Measurements from ENCODE around the gene EFNA5. TPM values are rescaled to one million over a fixed set of nuclear protein-coding genes. Genes with fewer than 3 reads are reported as not detected.
A peak's percentile ranks its signal among the peaks of the same experiment; 100 is the strongest.
"Not testable (repeated sequence)": the region's sequence is repeated elsewhere in the genome, so short reads cannot be mapped to it uniquely, and the experiment has no call there.

EFNA5 gene
- polyA plus RNA-seq, 1 donor: 6.1 TPM

- no peak overlapping the region for H3K4me3 ChIP-seq (ENCODE audit: low read length)
- WGBS (ENCODE audit: insufficient coverage, low lambda C conversion rate): no CpG with 5 or more reads among the region's 3 CpGs
- H3K9me3 ChIP-seq (ENCODE audit: control insufficient read depth, low read depth, low read length): no peaks in the 10 kb centered on the region
- no peak overlapping the region for H3K27ac ChIP-seq (ENCODE audit: low read length)
- DNase-seq: no peak
- H3K27me3 ChIP-seq (ENCODE audit: control insufficient read depth, insufficient read depth, low read length): no peaks in the 10 kb centered on the region
- no peaks in the 10 kb centered on the region for H3K36me3 ChIP-seq (ENCODE audit: control insufficient read depth, insufficient read depth, low read length)
- H3K4me1 ChIP-seq (ENCODE audit: control insufficient read depth, insufficient read depth, low read length): no peaks in the 10 kb centered on the region
These were observed 307.0 kb downstream of the EFNA5 start for GRCh38 chr5:107363768-107364167.

- H3K4me1 ChIP-seq (ENCODE audit: control insufficient read depth, insufficient read depth, low read length): no peaks in the 10 kb centered on the region
- H3K4me3 ChIP-seq (ENCODE audit: low read length): no peak overlapping the region
- H3K27me3 ChIP-seq (ENCODE audit: control insufficient read depth, insufficient read depth, low read length): no peaks in the 10 kb centered on the region
- H3K9me3 ChIP-seq (ENCODE audit: control insufficient read depth, low read depth, low read length): no peaks in the 10 kb centered on the region
- DNase-seq: peak in 1 of 2 donors; percentile 37
- no peak overlapping the region for H3K27ac ChIP-seq (ENCODE audit: low read length)
- WGBS (ENCODE audit: insufficient coverage, low lambda C conversion rate): 40% methylated on average over 1 of the region's 4 CpGs
- no peaks in the 10 kb centered on the region for H3K36me3 ChIP-seq (ENCODE audit: control insufficient read depth, insufficient read depth, low read length)
These were observed 308.8 kb downstream of the EFNA5 start for GRCh38 chr5:107361945-107362344.

- Histone ChIP-seq H3K9me3 (ENCODE audit: control insufficient read depth, low read depth, low read length) (no peaks in the 10 kb centered on the region), H3K4me1 (ENCODE audit: control insufficient read depth, insufficient read depth, low read length) (no peaks in the 10 kb centered on the region), H3K4me3 (ENCODE audit: low read length) (no peak overlapping the region), H3K27me3 (ENCODE audit: control insufficient read depth, insufficient read depth, low read length) (no peaks in the 10 kb centered on the region), H3K27ac (ENCODE audit: low read length) (no peak overlapping the region), H3K36me3 (ENCODE audit: control insufficient read depth, insufficient read depth, low read length) (no peaks in the 10 kb centered on the region)
- DNase-seq: no peak
- no CpG with 5 or more reads among the region's 2 CpGs for WGBS (ENCODE audit: insufficient coverage, low lambda C conversion rate)
These were observed 310.9 kb downstream of the EFNA5 start for GRCh38 chr5:107359916-107360234.

- Histone ChIP-seq H3K27ac (ENCODE audit: low read length) (no peak overlapping the region), H3K4me3 (ENCODE audit: low read length) (no peak overlapping the region), H3K4me1 (ENCODE audit: control insufficient read depth, insufficient read depth, low read length) (no peaks in the 10 kb centered on the region), H3K36me3 (ENCODE audit: control insufficient read depth, insufficient read depth, low read length) (no peaks in the 10 kb centered on the region), H3K9me3 (ENCODE audit: control insufficient read depth, low read depth, low read length) (no peaks in the 10 kb centered on the region), H3K27me3 (ENCODE audit: control insufficient read depth, insufficient read depth, low read length) (no peaks in the 10 kb centered on the region)
- WGBS (ENCODE audit: insufficient coverage, low lambda C conversion rate): no CpG with 5 or more reads among the region's 6 CpGs
- no peak for DNase-seq
These were observed 311.5 kb downstream of the EFNA5 start for GRCh38 chr5:107359033-107359915.

- DNase-seq: no peak
- Histone ChIP-seq H3K36me3 (ENCODE audit: control insufficient read depth, insufficient read depth, low read length) (no peaks in the 10 kb centered on the region), H3K27ac (ENCODE audit: low read length) (no peak overlapping the region), H3K9me3 (ENCODE audit: control insufficient read depth, low read depth, low read length) (peaks cover 3% of the 10 kb centered on the region), H3K4me1 (ENCODE audit: control insufficient read depth, insufficient read depth, low read length) (no peaks in the 10 kb centered on the region), H3K4me3 (ENCODE audit: low read length) (no peak overlapping the region), H3K27me3 (ENCODE audit: control insufficient read depth, insufficient read depth, low read length) (no peaks in the 10 kb centered on the region)
- 83% methylated on average over 1 of the region's 2 CpGs for WGBS (ENCODE audit: insufficient coverage, low lambda C conversion rate)
These were observed 313.8 kb downstream of the EFNA5 start for GRCh38 chr5:107356891-107357290.

GRCh38 chr5:107352576-107352975 lies 318.2 kb downstream of the EFNA5 start:
- H3K9me3 ChIP-seq (ENCODE audit: control insufficient read depth, low read depth, low read length): peaks cover 3% of the 10 kb centered on the region
- H3K36me3 ChIP-seq (ENCODE audit: control insufficient read depth, insufficient read depth, low read length): no peaks in the 10 kb centered on the region
- WGBS (ENCODE audit: insufficient coverage, low lambda C conversion rate): no CpG with 5 or more reads among the region's 2 CpGs
- DNase-seq: no peak
- H3K4me3 ChIP-seq (ENCODE audit: low read length): no peak overlapping the region
- H3K27me3 ChIP-seq (ENCODE audit: control insufficient read depth, insufficient read depth, low read length): no peaks in the 10 kb centered on the region
- no peaks in the 10 kb centered on the region for H3K4me1 ChIP-seq (ENCODE audit: control insufficient read depth, insufficient read depth, low read length)
- no peak overlapping the region for H3K27ac ChIP-seq (ENCODE audit: low read length)

GRCh38 chr5:107346580-107346979 lies 324.2 kb downstream of the EFNA5 start:
- not testable (repeated sequence) for DNase-seq; H3K27ac ChIP-seq (ENCODE audit: low read length); H3K4me3 ChIP-seq (ENCODE audit: low read length); H3K27me3 ChIP-seq (ENCODE audit: control insufficient read depth, insufficient read depth, low read length); H3K36me3 ChIP-seq (ENCODE audit: control insufficient read depth, insufficient read depth, low read length); H3K4me1 ChIP-seq (ENCODE audit: control insufficient read depth, insufficient read depth, low read length)
- no CpG with 5 or more reads among the region's 3 CpGs for WGBS (ENCODE audit: insufficient coverage, low lambda C conversion rate)
- H3K9me3 ChIP-seq (ENCODE audit: control insufficient read depth, low read depth, low read length): peaks cover 14% of the 10 kb centered on the region

GRCh38 chr5:107342371-107342770 lies 328.4 kb downstream of the EFNA5 start:
- H3K4me1 ChIP-seq (ENCODE audit: control insufficient read depth, insufficient read depth, low read length): no peaks in the 10 kb centered on the region
- no peak overlapping the region for H3K4me3 ChIP-seq (ENCODE audit: low read length)
- no peak for DNase-seq
- WGBS (ENCODE audit: insufficient coverage, low lambda C conversion rate): no CpG with 5 or more reads among the region's 4 CpGs
- H3K27me3 ChIP-seq (ENCODE audit: control insufficient read depth, insufficient read depth, low read length): no peaks in the 10 kb centered on the region
- no peaks in the 10 kb centered on the region for H3K36me3 ChIP-seq (ENCODE audit: control insufficient read depth, insufficient read depth, low read length)
- no peak overlapping the region for H3K27ac ChIP-seq (ENCODE audit: low read length)
- peaks cover 14% of the 10 kb centered on the region for H3K9me3 ChIP-seq (ENCODE audit: control insufficient read depth, low read depth, low read length)

- H3K27me3 ChIP-seq (ENCODE audit: control insufficient read depth, insufficient read depth, low read length): no peaks in the 10 kb centered on the region
These were observed 329.2 kb downstream of the EFNA5 start for GRCh38 chr5:107341376-107342084.

GRCh38 chr5:107340631-107341030 lies 330.1 kb downstream of the EFNA5 start:
- no peak overlapping the region for H3K27ac ChIP-seq (ENCODE audit: low read length)
- no CpG with 5 or more reads among the region's 3 CpGs for WGBS (ENCODE audit: insufficient coverage, low lambda C conversion rate)

More at GRCh38 chr5:107341376-107342084, 329.2 kb downstream of the EFNA5 start:
- no peaks in the 10 kb centered on the region for H3K4me1 ChIP-seq (ENCODE audit: control insufficient read depth, insufficient read depth, low read length)
- 100% methylated on average over 3 of the region's 6 CpGs for WGBS (ENCODE audit: insufficient coverage, low lambda C conversion rate)
- no peaks in the 10 kb centered on the region for H3K36me3 ChIP-seq (ENCODE audit: control insufficient read depth, insufficient read depth, low read length)
- DNase-seq: no peak
- H3K9me3 ChIP-seq (ENCODE audit: control insufficient read depth, low read depth, low read length): peaks cover 14% of the 10 kb centered on the region
- no peak overlapping the region for H3K27ac ChIP-seq (ENCODE audit: low read length)
- no peak overlapping the region for H3K4me3 ChIP-seq (ENCODE audit: low read length)

More at GRCh38 chr5:107340631-107341030, 330.1 kb downstream of the EFNA5 start:
- DNase-seq: no peak
- peaks cover 11% of the 10 kb centered on the region for H3K9me3 ChIP-seq (ENCODE audit: control insufficient read depth, low read depth, low read length)
- no peaks in the 10 kb centered on the region for H3K27me3 ChIP-seq (ENCODE audit: control insufficient read depth, insufficient read depth, low read length)
- H3K4me3 ChIP-seq (ENCODE audit: low read length): no peak overlapping the region
- H3K4me1 ChIP-seq (ENCODE audit: control insufficient read depth, insufficient read depth, low read length): no peaks in the 10 kb centered on the region
- H3K36me3 ChIP-seq (ENCODE audit: control insufficient read depth, insufficient read depth, low read length): no peaks in the 10 kb centered on the region
